Lower leg skin (tissue), 4 donors: Measurements from ENCODE around the gene RHOJ. TPM values are rescaled to one million over a fixed set of nuclear protein-coding genes. Genes with fewer than 3 reads are reported as not detected.

Experiments used
- DNase-seq, 2 donors: peaks; one replicate each; pipeline ENCODE4 v3.0.0-alpha.2; 2019; ENCODE audit warnings: low spot score in 2 of 2
- H3K4me3 ChIP-seq: fragments of 200-600 bp; sonication (generic); 2 replicates; pipeline ENCODE4 v1.5.1; 2017; ENCODE audit warnings: mild to moderate bottlenecking, low read depth; ENCODE audit not compliant: poor library complexity, severe bottlenecking
- CTCF ChIP-seq, 3 donors: fragments of 450-650 bp; IDR thresholded peaks; one replicate each; pipeline ENCODE4 v1.5.1; 2016; ENCODE audit warnings: antibody characterized with exemption in 3 of 3, mild to moderate bottlenecking in 3 of 3, moderate library complexity in 2 of 3
- POLR2A ChIP-seq, 2 donors: fragments of 450-650 bp; IDR thresholded peaks; one replicate each; pipeline ENCODE4 v1.6.1; 2016 to 2017; ENCODE audit warnings: antibody characterized with exemption in 2 of 2, mild to moderate bottlenecking in 1 of 2, moderate library complexity in 1 of 2
- WGBS, 2 donors: methylation state at CpG; one replicate each; pipeline ENCODE4 v1.1.5; 2018; 5-methylcytosine and 5-hydroxymethylcytosine counted together
- intact Hi-C: fragments of 100-400 bp; cut with DNase I; formaldehyde crosslinking; loops from one replicate; pipeline ENCODE4 v1.15.0; 2023; ENCODE audit warnings: low total_unique reads
- total RNA-seq, 4 donors: library from RNA; depleted of rRNA; stranded (reverse); fragments of >200 nt; gene quantifications; one replicate each; pipeline ENCODE4 v1.1.0, GENCODE V29; 2016

RHOJ gene
- total RNA-seq, 4 donors from 2014 or later = 0.65 to 5.5 (median 1.3) TPM

GRCh38 chr14:63240221-63240620 lies 36.0 kb downstream of the RHOJ start:
- intact Hi-C loops = no loop called here
- no peak for DNase-seq
- WGBS, 2 donors = 62 to 63% methylated on average over 2 of the region's 2 CpGs

GRCh38 chr14:63241096-63241495 lies 36.9 kb downstream of the RHOJ start:
- intact Hi-C loops = no loop called here
- DNase-seq = no peak
- 72 to 81% methylated on average over 4 of the region's 4 CpGs for WGBS, 2 donors
- TF ChIP-seq POLR2A (IDR thresholded peaks at IDR 0.05) (no peak), CTCF (IDR thresholded peaks at IDR 0.05) (no peak)
- H3K4me3 ChIP-seq = no peak overlapping the region

More at GRCh38 chr14:63240221-63240620, 36.0 kb downstream of the RHOJ start:
- no peak overlapping the region for H3K4me3 ChIP-seq
- TF ChIP-seq POLR2A (IDR thresholded peaks at IDR 0.05) (no peak), CTCF (IDR thresholded peaks at IDR 0.05) (no peak)

- TF ChIP-seq CTCF (IDR thresholded peaks at IDR 0.05) = no peak
- no peak for TF ChIP-seq POLR2A (IDR thresholded peaks at IDR 0.05)
- intact Hi-C loops = no loop called here
- WGBS, 2 donors = 65 to 66% methylated on average over 5 of the region's 5 CpGs
- H3K4me3 ChIP-seq = no peak overlapping the region
- DNase-seq = no peak
Measured at GRCh38 chr14:63243646-63244045, 39.4 kb downstream of the RHOJ start.

DNA sequence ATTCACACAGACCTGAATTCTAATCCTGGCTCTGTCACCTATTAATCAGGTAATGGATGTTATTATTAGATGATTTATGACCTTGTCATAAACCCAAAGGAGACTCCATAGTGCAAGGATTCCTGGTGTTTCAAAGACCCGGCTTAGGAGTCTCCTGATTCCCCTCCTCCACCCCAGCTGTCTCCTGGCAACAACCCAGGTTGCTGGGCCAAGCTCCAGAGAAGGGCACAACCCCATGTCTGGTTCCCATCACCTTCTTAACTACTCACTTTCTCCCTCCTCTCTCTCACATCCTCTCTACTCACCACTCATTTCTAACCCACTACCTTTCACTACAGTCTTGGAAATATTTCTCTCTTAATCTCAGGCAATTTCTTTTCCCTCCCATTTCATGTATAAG lies 41.6 kb downstream of the RHOJ start:
- DNase-seq = no peak
- TF ChIP-seq CTCF (IDR thresholded peaks at IDR 0.05) = no peak
- no peak for TF ChIP-seq POLR2A (IDR thresholded peaks at IDR 0.05)
- intact Hi-C loops = no loop called here
- H3K4me3 ChIP-seq = no peak overlapping the region
- 14 to 39% methylated on average over 1 of the region's 1 CpG for WGBS, 2 donors

GRCh38 chr14:63248211-63248610 lies 44.0 kb downstream of the RHOJ start:
- intact Hi-C loops = no loop called here

More at GRCh38 chr14:63248211-63248610, 44.0 kb downstream of the RHOJ start:
- TF ChIP-seq POLR2A (IDR thresholded peaks at IDR 0.05) (no peak), CTCF (IDR thresholded peaks at IDR 0.05) (no peak)
- H3K4me3 ChIP-seq = no peak overlapping the region
- no peak for DNase-seq
- WGBS, 2 donors = 20 to 40% methylated on average over 1 of the region's 1 CpG
